Dermis microvascular lymphatic vessel endothelial cell (primary cell): ENCODE measurements around the gene EXTL2. TPM values are rescaled to one million over a fixed set of nuclear protein-coding genes. Genes with fewer than 3 reads are reported as not detected.
A peak's percentile ranks its signal among the peaks of the same experiment; 100 is the strongest.
"Not testable (repeated sequence)": the region's sequence is repeated elsewhere in the genome, so short reads cannot be mapped to it uniquely, and the experiment has no call there.

Experiments used
- DNase-seq, 2 donors: peaks; one replicate each; pipeline versions ENCODE4 v3.0.0 to v3.0.0-alpha.2; 2010; ENCODE audit warnings: low read depth in 2 of 2
- total RNA-seq: library from RNA; depleted of rRNA; stranded (reverse); fragments of >200 nt; gene quantifications from 2 replicates; pipeline ENCODE4 v1.2.1, GENCODE V29; 2014

The EXTL2 gene
- 11.2 and 13.9 TPM in 2 replicates for total RNA-seq

- peak; percentile 84 to 89 for DNase-seq
These were observed at the start of gene EXTL2 for GRCh38 chr1:100894603-100895539. Gene EXTL2, minus strand, starts transcription at chr1:100894842. Its CDS starts 6,085 bp downstream, at chr1:100888757.

GRCh38 chr1:100943533-100943932 is 48.9 kb upstream of the EXTL2 start:
- DNase-seq: no peak

DNA sequence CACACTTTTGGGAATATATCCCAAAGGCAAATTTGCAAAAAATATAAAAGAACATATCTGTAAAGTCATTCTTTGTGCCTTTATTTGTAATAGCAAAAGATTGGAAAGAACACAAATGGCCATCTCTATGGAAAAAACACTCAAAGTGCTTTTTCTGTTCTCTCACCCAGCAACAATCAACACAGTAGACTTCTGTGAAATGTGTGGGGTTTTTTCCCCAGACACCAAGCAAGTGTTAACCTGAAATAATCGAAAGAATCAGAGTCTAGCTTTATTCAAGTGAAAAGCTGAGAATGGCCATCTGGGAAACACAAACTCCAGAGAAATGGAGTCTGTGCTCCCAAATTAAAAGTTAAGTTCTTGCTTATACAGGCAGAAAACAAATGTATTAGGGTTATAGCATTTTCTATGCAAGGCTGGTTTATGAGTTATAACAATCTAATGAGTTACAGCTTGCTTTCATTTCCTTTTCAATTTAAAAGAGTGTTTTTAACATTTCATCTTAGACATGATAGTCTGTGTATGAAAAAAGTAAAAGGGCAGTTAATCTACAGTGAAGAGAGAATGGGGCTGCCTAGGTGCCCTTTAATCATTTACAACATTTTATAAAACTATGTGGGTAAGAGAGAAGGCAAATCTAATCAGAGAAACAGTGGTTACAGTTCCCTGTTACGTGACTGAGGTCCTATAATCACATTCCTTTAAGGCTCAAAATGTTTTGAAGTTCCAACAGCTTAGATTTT is 47.8 kb upstream of the EXTL2 start:
- DNase-seq: no peak

GRCh38 chr1:100941580-100942216 is 47.1 kb upstream of the EXTL2 start:
- DNase-seq: no peak

DNA sequence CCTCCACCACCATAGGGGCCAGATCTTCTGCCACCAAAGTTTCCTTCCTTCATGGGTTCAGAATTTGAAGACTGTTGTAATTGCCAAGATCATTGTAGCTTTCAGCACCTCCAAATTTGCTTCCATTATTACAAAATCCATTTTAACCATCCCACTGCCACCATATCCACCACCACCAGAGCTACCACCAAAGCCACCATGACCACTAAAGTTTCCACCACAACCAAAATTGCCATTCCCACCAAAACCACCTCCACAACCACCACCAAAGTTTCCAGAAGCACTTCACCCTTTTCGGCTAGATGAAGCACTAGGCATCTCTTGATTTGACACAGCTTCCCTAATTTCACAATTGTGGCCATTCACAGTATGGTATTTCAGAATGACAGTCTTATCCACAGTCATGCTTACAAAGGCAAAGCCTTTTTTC is 46.5 kb upstream of the EXTL2 start:
- DNase-seq: no peak

DNA sequence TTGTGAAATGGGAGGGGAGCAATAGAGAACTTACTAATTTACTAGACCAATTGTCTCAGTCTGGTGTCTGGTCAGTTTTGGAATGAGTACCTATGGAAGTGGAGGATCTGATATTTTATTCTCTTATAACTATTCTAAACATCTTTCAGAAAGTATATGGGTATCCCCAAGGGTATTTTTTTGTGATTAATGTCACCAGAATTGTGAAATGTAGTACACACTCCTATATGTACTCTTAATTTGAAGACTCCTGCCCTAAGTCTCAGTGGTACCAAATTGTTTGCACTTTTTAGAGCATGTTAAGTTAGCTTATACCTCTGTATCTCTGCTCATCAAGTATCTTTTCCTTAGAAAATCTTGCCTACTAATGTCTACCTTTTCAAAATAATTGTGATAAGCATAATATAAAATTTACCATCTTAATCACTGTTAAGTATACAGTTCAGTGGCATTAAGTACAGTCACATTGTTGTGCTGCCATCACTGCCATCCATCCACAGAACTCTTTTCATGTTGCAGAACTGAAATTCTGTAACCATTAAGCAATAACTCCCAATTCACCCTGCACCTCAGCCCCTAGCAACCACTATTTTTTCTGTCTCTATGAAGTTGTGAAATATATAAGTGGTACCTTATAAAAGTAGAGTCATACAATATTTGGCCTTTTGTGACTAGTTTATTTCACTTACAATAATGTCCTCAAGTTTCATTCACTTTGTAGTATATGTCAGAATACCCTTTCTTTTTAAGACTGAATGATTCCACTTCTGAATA is 41.7 kb upstream of the EXTL2 start:
- DNase-seq: no peak

DNA sequence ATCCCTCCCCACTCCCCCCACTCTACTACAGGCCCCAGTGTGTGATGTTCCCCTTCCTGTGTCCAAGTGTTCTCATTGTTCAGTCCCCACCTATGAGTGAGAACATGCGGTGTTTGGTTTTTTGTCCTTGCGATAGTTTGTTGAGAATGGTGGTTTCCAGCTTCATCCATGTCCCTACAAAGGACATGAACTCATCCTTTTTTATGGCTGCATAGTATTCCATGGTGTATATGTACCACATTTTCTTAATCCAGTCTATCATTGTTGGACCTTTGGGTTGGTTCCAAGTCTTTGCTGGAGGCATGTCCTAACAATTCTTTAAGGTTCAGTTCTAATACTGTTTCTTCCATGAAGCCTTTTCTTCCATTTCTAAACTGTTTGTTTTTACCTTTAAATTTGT is 38.9 kb upstream of the EXTL2 start:
- DNase-seq: not testable (repeated sequence)

DNA sequence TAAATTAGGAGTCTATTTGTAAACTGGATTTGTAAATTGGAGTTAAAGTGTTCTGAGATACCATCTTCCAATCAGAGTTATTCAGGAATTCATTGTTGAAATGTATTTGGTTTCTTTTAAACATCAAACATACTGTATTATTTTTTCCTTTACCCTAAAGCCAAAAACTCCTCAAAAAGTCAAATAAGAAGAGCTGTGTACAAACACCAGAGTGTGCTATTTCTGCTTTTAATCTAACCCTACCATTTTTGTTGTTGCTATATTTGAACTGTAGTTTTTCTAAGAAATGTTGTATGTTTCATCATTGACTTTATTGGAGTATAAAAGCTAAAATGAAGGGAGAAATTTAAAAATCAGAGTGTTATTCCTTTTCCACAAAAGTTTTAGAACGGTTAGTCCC is 37.1 kb upstream of the EXTL2 start:
- DNase-seq: no peak

DNA sequence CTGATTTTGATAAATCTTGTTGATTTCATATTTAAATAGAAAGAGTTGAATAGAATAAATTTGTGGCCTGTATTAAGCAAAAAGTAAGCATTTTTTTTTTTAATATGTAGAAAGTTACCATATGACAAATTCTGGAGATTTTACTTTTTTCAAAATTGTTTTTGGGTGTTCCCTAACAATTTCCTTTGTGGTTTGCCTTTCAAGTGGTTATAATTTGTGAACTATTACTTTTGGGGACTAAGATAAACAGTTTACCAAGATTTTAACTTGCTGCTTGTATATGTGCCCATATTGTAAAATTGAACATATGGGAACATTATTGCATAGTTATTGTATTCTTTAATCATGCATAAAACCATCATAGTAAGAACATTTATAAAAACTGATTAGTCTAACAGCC is 35.9 kb upstream of the EXTL2 start:
- no peak for DNase-seq

DNA sequence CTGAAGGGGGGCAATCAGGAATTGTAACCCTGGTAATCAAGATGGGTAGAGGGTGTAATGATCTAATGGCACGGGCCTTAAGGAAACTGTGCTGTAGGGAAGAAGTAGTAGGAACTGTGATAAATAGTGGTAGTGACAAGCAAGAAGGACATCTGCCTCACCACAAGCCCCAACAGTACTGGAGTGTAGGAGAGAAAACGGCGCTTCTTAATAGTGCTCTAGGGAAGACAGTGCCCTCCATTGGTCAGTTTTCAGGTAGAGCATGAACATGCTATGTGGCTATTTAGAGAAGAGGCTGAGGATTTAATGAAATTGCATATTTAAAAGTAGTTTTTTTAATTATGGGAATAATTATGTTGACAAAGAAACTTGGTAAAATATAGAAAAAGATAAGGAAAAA is 33.5 kb upstream of the EXTL2 start:
- DNase-seq: no peak

DNA sequence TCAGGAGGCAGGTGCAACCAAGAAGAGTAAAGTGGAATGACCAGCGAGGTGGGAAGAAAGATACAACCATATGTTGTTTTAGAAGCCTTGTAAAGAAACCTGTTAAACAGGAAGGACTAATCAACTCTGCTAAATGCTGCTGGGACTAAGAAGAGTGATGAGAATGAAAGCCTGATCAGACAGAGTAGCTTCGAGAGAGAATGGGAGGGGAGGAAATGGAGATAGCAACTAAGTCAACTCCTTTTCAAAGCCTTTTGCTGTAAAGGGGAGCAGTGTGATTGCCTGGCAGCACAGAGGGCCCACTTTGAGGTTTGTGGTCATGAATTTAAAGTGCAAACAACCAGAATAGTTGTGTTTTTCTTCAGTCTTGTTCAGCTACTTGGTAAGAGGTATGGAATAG is 32.6 kb upstream of the EXTL2 start:
- no peak for DNase-seq

DNA sequence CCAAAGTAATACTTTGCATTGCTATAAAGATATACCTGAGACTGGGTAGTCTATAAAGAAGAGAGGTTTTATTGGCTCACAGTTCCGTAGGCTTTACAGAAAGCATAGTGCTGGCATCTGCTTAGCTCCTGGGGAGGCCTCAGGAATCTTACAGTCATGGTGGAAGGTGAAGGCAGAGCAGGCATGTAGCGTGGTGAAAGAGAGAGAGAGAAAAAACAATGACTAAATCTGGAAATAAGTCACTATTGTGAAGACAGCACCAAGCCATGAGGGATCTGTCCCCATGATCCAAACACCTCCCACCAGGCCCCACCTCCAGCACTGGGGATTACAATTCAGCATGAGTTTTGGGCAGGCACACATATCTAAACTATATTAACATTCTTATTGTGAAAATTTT is 31.6 kb upstream of the EXTL2 start:
- no peak for DNase-seq

DNA sequence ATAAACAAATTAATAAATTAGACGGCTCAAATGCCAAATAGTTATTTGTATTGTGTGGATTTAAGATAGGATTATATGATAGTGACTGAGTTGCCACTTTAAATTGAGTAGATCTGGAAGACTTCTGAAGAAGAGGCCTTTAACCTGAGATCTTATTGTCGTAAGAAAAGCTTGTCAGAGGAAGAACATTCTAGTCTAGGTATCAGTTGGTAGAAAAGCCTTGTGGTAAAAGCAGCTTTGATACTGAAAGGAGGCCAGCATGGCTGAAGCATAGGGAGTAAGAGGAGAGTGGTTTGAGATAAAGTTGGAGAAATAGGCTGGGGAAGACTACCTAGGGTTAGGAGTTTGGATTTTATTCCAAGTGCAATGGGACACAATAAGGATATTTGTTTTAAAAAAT is 30.3 kb upstream of the EXTL2 start:
- DNase-seq: no peak

DNA sequence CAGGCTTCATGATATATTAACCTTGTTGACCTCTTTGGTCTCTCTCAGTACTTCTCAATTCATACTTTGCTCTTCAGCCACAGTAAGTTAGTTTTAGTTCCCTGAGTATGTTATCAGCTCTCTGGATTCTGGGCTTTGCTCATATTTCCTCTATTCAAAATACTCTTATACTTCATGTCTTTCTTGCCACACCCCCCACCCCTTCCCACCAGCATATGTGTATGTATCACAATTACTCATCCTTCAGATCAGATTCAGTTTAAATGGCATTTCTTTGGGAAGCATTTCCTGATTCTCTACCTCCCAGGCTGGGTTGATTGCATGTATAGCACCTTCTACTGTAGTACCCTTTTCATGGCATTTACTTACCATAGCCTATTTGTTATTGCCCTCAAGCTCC is 29.6 kb upstream of the EXTL2 start:
- DNase-seq: peak in 1 of 2 donors; percentile 34

DNA sequence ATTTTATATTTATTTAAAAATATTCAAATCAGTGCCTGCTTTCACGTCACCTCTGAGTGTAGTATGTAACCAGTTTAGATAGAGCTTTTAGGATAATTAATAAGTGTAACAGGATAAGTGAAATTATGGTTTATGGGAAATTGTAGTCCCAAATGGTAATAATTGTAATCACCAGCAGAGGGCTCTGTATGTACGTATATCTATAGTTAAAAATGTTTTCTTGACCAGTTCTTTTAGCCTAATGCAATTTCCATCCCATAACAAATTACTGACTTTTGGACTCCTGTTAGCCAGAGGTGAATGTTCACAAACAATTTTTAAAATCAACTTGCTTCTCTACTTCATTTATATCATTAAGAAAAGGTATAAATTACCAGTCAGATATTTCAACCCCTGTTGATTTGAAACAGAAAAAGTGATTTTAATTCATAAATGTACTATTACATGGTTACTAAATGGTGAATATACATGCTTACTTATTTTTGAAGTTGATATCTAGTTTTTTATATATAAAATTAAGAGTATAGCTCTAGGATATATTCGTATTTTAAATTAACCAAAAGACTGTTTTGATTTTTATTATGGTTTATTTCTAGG is 26.6 kb upstream of the EXTL2 start:
- DNase-seq: peak; percentile 71 to 74

DNA sequence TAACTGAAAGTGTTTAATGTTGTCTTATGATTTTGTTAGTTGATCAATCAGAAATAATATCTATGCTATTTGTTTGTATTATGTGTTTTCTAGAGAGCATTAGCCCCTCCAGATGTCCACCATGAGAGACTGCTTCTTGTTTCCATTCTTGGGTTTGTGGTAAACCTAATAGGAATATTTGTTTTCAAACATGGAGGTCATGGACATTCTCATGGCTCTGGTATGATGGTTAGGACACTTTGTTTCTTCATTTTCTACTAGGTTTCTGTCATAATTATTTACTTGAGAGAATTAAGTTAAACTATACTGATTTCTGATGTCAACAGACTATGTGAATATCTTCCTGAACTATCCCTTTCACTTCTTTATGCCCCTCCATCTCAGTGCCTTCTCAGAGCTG is 17.4 kb upstream of the EXTL2 start:
- no peak for DNase-seq

DNA sequence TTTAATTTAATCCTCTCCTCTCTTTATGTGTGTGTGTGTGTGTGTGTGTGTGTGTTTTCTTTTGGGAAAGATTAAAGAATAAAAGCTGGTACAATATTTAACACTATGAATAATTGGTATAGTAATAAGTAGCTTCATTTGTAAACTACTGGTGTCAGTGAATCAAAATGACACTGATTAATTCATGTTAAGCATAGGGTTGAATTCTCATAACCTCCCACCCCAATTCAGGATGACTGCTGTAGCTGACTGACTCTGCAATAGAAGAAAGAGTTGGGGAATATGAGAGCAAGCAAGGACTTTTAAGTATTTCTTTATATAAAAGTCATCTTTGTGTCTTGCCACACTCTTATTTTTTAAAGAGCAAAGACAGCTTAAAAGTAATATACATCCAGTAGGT is 14.4 kb upstream of the EXTL2 start:
- DNase-seq: no peak

DNA sequence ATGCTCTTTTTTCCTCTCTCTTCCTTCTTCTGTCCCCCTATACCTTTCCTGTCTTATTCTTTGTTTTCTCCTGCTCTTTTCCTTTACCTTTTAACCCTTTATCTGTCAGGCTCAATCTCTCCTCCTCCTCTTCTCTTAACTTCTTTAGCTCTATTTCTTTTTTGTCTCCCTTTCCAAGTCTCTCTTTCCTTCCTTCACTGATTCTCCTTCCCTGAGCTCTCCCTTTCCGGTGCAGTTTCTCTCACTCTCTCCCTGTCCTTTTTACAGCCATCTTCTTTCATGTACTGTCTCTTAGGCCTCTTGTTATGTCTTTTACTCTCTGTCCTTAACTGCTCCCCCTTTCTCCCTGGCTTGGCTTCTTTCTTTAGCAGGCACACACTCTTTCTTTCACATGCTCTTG is 13.2 kb upstream of the EXTL2 start:
- DNase-seq: no peak

DNA sequence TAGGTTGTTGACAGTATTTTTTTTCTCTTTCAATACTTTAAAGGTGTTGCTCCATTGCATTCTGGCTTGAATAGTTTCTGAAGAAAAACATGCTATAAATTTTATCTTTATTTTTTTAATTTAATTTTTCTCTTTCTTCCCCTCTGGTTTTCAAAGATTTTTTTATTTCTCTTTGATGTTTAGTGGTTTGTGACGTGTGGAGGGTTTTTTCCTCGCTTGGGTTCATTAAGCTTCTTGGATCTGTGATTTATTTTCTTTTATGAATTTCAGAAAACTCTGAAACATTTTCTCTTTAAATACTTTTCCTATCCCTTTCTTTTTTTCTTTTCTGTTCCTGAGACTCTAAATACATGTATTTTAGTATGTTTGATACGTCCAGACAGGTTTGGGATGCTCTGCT is 10.5 kb upstream of the EXTL2 start:
- DNase-seq: no peak

- no peak for DNase-seq
These were observed 9.9 kb upstream of the EXTL2 start for GRCh38 chr1:100904528-100904927.

DNA sequence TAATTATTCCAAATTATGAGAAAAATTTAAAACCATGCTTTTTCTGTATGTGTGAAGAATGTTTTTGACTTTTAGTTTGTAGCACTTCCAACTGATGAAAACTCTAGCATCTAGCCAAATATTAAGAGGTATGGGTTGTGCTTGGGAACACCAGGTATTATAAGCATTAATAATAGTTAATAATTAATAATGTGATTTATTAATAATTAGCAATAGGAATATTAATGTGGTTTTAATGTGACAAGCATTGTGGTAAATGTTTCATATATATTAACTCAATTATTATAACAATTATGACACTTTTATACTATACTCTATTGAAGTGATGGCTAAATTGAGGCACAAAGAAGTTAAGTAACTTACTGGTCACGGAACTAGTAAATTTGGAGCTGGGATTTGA is 9.1 kb upstream of the EXTL2 start:
- DNase-seq: no peak
